Measurements from ENCODE around the gene ADAMTSL4.
"Not testable (repeated sequence)": the region's sequence is repeated elsewhere in the genome, so short reads cannot be mapped to it uniquely, and the experiment has no call there.

The ADAMTSL4 gene

GRCh38 chr1:150579110-150579944 is 30.1 kb downstream of the ADAMTSL4 start, which contains the start of gene MCL1:
Gene MCL1 (minus strand): TSS chr1:150579610. CDS start chr1:150579530, 80 bp downstream.
- in situ Hi-C loops (cut with MboI; ENCODE audit: low pct_unique_long_range_greater_than_20kb, low sequenced_read_pairs, unreplicated experiment): no loop called here
- TF ChIP-seq CTCF (IDR thresholded peaks at IDR 0.05; ENCODE audit: extremely low read depth, insufficient read depth, missing control alignments): no peak
- peak; percentile 97 for DNase-seq (ENCODE audit: low spot score)

GRCh38 chr1:150579945-150580642 is 30.9 kb downstream of the ADAMTSL4 start:
- in situ Hi-C loops (cut with MboI; ENCODE audit: low pct_unique_long_range_greater_than_20kb, low sequenced_read_pairs, unreplicated experiment): no loop called here
- DNase-seq (ENCODE audit: low spot score): no peak
- no peak for TF ChIP-seq CTCF (IDR thresholded peaks at IDR 0.05; ENCODE audit: extremely low read depth, insufficient read depth, missing control alignments)

- in situ Hi-C loops (cut with MboI; ENCODE audit: low pct_unique_long_range_greater_than_20kb, low sequenced_read_pairs, unreplicated experiment): not testable (repeated sequence)
These were observed 31.8 kb downstream of the ADAMTSL4 start for GRCh38 chr1:150580966-150581365.

GRCh38 chr1:150581437-150581836 is 32.2 kb downstream of the ADAMTSL4 start:
- DNase-seq (ENCODE audit: low spot score); in situ Hi-C loops (cut with MboI; ENCODE audit: low pct_unique_long_range_greater_than_20kb, low sequenced_read_pairs, unreplicated experiment): not testable (repeated sequence)

More at GRCh38 chr1:150580966-150581365, 31.8 kb downstream of the ADAMTSL4 start:
- DNase-seq (ENCODE audit: low spot score): not testable (repeated sequence)

- DNase-seq (ENCODE audit: low spot score); in situ Hi-C loops (cut with MboI; ENCODE audit: low pct_unique_long_range_greater_than_20kb, low sequenced_read_pairs, unreplicated experiment): not testable (repeated sequence)
These were observed 32.8 kb downstream of the ADAMTSL4 start for GRCh38 chr1:150581962-150582361.

GRCh38 chr1:150582371-150582770 is 33.2 kb downstream of the ADAMTSL4 start:
- no peak for TF ChIP-seq CTCF (IDR thresholded peaks at IDR 0.05; ENCODE audit: extremely low read depth, insufficient read depth, missing control alignments)
- no peak for DNase-seq (ENCODE audit: low spot score)
- in situ Hi-C loops (cut with MboI; ENCODE audit: low pct_unique_long_range_greater_than_20kb, low sequenced_read_pairs, unreplicated experiment): no loop called here

GRCh38 chr1:150596095-150596892 is 47.1 kb downstream of the ADAMTSL4 start:
- in situ Hi-C loops (cut with MboI; ENCODE audit: low pct_unique_long_range_greater_than_20kb, low sequenced_read_pairs, unreplicated experiment): no loop called here
- no peak for DNase-seq (ENCODE audit: low spot score)
- TF ChIP-seq CTCF (IDR thresholded peaks at IDR 0.05; ENCODE audit: extremely low read depth, insufficient read depth, missing control alignments): no peak

All from GM13977 (cell line).